Left colon (tissue), 2 donors: ENCODE results near the gene COL23A1. TPM values are rescaled to one million over a fixed set of nuclear protein-coding genes. Genes with fewer than 3 reads are reported as not detected.

Experiments used
- ATAC-seq: fragments of 200-7000 bp; cut with Tn5 transposase; one replicate; pipeline ENCODE4 v1.9.1; 2020; ENCODE audit warnings: mild to moderate bottlenecking, moderate library complexity
- DNase-seq, 2 donors: peaks; one replicate each; pipeline ENCODE4 v3.0.0-alpha.2; 2020
- intact Hi-C, 2 donors: fragments of 100-400 bp; cut with DNase I in 1 of 2; cut with micrococcal nuclease in 1 of 2; formaldehyde crosslinking; loops; one replicate each; pipeline versions ENCODE4 v1.11.2 to v1.14.0; 2022; cut with DNase I, micrococcal nuclease
- total RNA-seq, 2 donors: library from RNA; stranded (reverse); fragmentation: NEBNext Ultra II Directional; extraction: Animal tissue kit (Norgen Biotek cat#: 25700); gene quantifications; one replicate each; pipeline ENCODE4 v1.2.1, GENCODE V29; 2021
- donor health status: DM: no; HTN: no; CAD: no.
- donor health status: DM: yes; HTN: yes; CAD: no.

The COL23A1 gene
- total RNA-seq, 2 donors from 2014 or later = 0.09 to 0.73 TPM

DNA sequence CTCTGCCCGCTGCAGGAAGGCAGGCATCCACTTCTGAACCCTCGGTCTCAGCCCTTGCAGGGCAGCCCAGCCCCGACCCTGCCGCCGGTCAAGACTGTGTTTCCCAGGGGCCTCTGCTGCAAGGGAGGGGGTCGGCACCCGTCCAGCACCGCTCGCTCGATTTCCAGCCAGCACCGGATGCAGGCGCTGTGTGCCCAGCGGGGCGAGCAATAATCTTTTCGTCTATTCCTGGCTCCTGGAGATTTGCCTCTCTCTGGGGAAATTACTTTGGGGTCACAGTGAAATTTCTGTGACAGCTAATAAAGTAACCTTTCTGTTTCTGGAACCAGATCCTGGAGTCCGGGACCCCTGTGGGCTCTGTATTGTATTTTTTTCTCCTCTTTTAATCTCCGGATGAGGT is 155.3 kb downstream of the COL23A1 start:
- intact Hi-C loops = no loop called here
- DNase-seq = no peak
- no peak for ATAC-seq

- no peak for DNase-seq
- intact Hi-C loops = no loop called here
- ATAC-seq = no peak
Observed at GRCh38 chr5:178434016-178434761, 156.0 kb downstream of the COL23A1 start.

GRCh38 chr5:178433273-178433775 is 156.9 kb downstream of the COL23A1 start:
- DNase-seq (no peak), ATAC-seq (no peak)
- intact Hi-C loops = no loop called here

GRCh38 chr5:178432421-178433272 is 157.5 kb downstream of the COL23A1 start:
- intact Hi-C loops = no loop called here
- DNase-seq (no peak), ATAC-seq (no peak)

- intact Hi-C loops = no loop called here
- DNase-seq = no peak
- no peak for ATAC-seq
Observed at GRCh38 chr5:178431782-178432165, 158.4 kb downstream of the COL23A1 start.

- no peak for ATAC-seq
- no peak for DNase-seq
- intact Hi-C loops = no loop called here
Observed at GRCh38 chr5:178431063-178431781, 159.0 kb downstream of the COL23A1 start.

- ATAC-seq = no peak
- intact Hi-C loops = no loop called here
- DNase-seq = no peak
Observed at GRCh38 chr5:178430186-178431062, 159.8 kb downstream of the COL23A1 start.

GRCh38 chr5:178429491-178430185 is 160.6 kb downstream of the COL23A1 start:
- no peak for DNase-seq

DNA sequence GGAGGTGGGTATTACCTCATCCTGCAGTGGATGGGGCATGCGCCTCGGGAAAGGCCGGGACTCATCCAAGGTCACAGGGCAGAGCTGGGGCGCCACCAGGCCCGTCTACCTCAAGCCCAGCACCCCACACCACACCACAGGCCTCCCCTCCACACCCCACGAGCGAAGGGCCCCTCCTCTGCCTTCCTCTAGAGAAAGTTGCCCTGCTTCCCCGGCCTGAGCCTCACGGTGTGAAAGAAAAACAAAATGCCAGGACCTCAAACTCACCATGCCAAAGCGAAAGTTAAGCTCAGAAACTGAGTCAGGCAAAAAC is 161.1 kb downstream of the COL23A1 start:
- ATAC-seq (no peak), DNase-seq (no peak)
- intact Hi-C loops = no loop called here

More at GRCh38 chr5:178429491-178430185, 160.6 kb downstream of the COL23A1 start:
- intact Hi-C loops = no loop called here
- no peak for ATAC-seq

GRCh38 chr5:178428341-178429155 is 161.6 kb downstream of the COL23A1 start:
- DNase-seq = no peak
- ATAC-seq = peak; percentile 22
- intact Hi-C loops = no loop called here

DNA sequence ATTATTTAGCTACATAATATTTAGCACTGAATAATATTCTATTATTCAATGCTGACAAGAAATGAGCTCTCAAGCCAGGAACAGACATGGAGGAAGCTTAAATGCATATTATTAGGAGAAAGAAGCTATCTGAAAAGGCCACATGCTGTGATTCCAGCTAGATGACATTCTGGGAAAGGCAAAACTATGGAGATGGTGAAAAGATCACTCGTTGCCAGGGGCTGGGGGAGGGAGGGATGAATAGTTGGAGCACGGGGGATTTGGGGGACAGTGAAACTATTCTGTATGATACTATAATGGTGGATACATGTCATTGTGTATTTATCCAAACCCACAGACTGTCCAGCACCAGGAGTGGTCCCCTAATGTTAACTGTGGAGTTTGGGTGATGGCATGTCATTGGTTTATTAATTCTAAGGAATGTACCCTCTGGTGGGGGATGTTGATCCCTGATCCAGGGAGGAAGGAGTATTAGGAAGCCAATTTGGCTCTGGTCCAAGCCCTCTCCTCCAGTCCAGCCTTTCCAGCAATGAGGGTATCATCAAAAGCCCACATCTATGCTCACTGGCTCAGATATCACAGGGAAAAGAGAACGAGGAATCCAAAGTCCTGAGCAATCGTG is 162.5 kb downstream of the COL23A1 start:
- no peak for ATAC-seq
- intact Hi-C loops = no loop called here
- DNase-seq = no peak

- DNase-seq (no peak), ATAC-seq (no peak)
- intact Hi-C loops = no loop called here
Observed at GRCh38 chr5:178426326-178427130, 163.7 kb downstream of the COL23A1 start.

- ATAC-seq = no peak
- intact Hi-C loops = no loop called here
- no peak for DNase-seq
Observed at GRCh38 chr5:178425621-178426068, 164.5 kb downstream of the COL23A1 start.

DNA sequence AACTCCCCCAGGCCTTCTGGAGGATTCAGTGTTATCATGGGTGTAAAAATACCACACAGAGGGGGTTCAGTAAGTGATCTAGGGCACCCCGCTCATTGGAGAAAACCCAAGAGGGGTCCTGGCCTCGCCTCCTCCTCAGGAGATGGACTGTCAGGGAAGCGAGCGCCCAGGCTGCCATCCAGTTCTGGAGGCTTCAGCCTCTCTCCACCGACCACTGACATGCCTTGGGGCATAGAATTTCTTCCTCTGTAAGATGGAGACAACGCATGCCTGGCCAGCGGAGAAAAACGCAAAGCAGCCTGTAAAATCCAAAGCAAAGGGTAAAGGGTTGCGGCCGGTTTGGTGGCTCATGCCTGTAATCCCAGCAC is 165.4 kb downstream of the COL23A1 start:
- intact Hi-C loops = no loop called here
- ATAC-seq (no peak), DNase-seq (no peak)

DNA sequence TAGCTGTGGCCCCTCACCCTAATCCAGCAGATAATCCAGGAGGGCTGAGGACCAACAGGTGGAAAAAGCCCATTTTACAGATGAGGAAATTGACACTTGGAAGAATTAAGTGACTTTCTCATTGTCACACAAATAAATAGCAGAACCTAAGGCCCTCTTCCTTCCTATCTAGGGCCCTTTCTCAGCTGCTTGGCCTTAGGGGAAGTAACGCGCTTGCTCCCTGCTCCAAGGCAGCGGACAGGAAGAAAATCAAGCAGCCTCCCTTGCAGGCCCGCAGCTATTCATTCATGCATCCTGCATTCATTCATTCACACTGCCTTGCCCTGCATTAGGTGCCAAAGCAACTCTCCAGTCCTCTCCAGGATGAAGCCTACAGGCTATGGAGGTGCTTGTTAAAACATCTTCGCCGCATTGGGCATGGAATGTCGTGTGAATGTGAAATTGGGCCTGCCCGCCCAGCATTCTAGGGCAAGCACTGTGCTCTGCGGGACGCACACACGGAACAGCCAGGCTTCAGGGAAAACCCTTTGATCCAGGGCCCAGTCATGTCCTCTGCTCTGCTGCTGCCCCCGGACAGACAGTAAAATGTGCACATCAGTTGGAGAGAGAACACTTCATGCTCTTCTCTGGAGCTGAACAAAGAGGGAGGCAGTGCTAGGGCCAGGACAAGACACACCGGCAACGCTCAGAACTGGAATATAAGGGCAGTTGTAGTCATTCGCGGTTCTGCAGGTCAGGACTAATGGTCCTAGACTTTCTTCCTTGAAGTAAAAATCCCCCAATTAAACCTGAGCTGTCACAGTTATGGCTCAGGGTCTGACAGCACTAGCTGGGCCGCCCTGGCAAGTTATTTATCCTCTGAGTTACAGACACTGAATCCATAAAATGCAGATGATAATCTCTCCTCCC is 166.0 kb downstream of the COL23A1 start:
- ATAC-seq (no peak), DNase-seq (no peak)
- intact Hi-C loops = no loop called here
